Measurements from ENCODE around the gene GSG1L.

Gene GSG1L

DNA sequence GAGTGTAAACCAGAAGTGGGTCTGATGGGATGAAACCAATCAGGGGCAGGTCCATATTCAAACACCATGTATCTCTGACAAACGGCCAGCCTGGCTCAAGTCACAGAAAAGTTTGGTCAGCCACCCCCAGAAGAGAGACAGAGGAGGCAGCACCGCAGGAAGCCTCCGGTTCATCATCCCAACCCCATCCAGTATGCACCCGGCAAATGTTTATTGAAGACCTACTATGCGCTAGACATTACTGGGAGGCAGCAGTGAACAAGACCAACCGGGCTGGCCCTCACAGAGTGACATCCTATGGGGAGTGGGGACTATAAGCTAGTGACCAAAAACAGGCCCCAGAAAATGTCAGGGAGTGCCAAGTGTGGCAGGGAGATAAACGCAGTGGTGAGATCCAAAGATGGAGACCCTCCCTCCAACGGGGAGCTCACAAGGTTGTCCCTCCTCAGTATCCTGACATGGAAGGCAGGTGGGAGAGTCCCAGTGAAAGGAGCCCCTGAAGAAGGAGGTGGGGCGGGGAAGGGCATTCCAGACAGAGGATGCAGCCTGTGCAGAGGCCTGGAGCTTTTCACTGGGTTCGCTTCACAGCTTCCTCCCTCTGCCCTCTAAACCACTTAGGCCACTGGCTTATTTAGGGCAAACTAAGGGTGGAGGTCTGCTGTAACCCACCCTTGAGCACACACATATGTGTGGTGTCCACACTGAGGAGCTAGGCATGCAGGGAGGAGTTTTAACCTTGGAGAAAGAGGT lies 2.0 kb downstream of the GSG1L start:
- H3K27ac ChIP-seq (ENCODE audit: low read depth, low read length), result no peak overlapping the region
- TF ChIP-seq, protein P1, sequence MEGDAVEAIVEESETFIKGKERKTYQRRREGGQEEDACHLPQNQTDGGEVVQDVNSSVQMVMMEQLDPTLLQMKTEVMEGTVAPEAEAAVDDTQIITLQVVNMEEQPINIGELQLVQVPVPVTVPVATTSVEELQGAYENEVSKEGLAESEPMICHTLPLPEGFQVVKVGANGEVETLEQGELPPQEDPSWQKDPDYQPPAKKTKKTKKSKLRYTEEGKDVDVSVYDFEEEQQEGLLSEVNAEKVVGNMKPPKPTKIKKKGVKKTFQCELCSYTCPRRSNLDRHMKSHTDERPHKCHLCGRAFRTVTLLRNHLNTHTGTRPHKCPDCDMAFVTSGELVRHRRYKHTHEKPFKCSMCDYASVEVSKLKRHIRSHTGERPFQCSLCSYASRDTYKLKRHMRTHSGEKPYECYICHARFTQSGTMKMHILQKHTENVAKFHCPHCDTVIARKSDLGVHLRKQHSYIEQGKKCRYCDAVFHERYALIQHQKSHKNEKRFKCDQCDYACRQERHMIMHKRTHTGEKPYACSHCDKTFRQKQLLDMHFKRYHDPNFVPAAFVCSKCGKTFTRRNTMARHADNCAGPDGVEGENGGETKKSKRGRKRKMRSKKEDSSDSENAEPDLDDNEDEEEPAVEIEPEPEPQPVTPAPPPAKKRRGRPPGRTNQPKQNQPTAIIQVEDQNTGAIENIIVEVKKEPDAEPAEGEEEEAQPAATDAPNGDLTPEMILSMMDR (IDR thresholded peaks at IDR 0.05; ENCODE audit: insufficient read depth, low read length, poor library complexity, severe bottlenecking), result no peak
- TF ChIP-seq EZH2phosphoT487 (conservative IDR thresholded peaks at IDR 0.05; ENCODE audit: low read length), result no peak
- no peaks in the 10 kb centered on the region for H3K36me3 ChIP-seq (ENCODE audit: low read length)
- H3K4me2 ChIP-seq (ENCODE audit: low read depth, low read length, poor library complexity, severe bottlenecking), result no peak overlapping the region
- no peaks in the 10 kb centered on the region for H3K9me2 ChIP-seq (replicated peaks; ENCODE audit: insufficient read depth, low read length)
- H3F3A ChIP-seq (ENCODE audit: insufficient read depth), result no peaks in the 10 kb centered on the region
- H3K27me3 ChIP-seq (ENCODE audit: low read length), result no peaks in the 10 kb centered on the region
- H3K4me3 ChIP-seq (ENCODE audit: insufficient read depth, low read length, poor library complexity, severe bottlenecking), result no peak overlapping the region
- H3K9me3 ChIP-seq (ENCODE audit: insufficient read depth, low read length), result no peaks in the 10 kb centered on the region
- H3K79me2 ChIP-seq (ENCODE audit: insufficient read depth, low read length), result no peaks in the 10 kb centered on the region
- no peaks in the 10 kb centered on the region for H4K20me1 ChIP-seq (ENCODE audit: low read depth, low read length)
- H2AFZ ChIP-seq (ENCODE audit: low read depth, low read length, severe bottlenecking), result no peak overlapping the region
- no peak overlapping the region for H3K9ac ChIP-seq (ENCODE audit: low read length)

DNA sequence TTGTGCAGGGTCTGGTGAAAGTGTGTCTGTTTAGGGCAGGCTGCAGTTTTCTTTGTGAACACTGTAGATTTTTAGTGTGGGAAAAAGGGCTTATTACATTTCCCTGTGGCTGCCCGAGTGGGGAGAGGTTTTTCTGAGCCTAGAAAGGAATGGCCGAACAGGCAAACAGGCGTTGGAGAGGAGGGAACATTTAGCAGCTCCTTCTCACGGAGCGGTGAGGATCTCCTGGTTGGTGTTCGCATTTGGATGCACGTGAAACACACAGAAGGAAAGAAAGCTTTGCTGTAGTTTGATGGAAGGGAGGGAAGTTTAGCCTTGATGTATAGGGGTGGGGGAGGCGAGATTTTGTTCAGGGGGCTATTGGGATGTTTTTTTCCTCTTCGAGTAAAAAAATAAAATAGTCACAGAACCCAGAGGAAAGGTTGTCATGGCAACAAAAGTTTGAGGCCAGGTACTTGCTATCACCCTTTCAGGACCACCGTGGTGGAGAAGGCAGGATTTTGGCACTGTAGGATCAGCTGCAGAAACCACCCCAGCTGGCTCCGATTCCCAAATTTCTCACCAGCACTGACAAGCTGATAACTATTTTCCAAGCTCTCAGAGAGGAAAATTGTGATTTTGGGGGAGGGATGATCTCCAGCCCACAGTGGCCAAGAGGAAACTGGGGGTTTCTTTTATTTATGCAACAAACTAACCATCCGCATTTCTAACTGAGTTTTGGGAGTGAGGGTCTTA lies 3.5 kb downstream of the GSG1L start:
- Histone ChIP-seq H3K79me2 (ENCODE audit: insufficient read depth, low read length) (no peaks in the 10 kb centered on the region), H3K27me3 (ENCODE audit: low read length) (no peaks in the 10 kb centered on the region)
- TF ChIP-seq, protein P1 (IDR thresholded peaks at IDR 0.05; ENCODE audit: insufficient read depth, low read length, poor library complexity, severe bottlenecking), result no peak
- no peak for TF ChIP-seq EZH2phosphoT487 (conservative IDR thresholded peaks at IDR 0.05; ENCODE audit: low read length)

GRCh38 chr16:28058839-28059589 lies 4.5 kb downstream of the GSG1L start:
- Histone ChIP-seq H3K9ac (ENCODE audit: low read length) (no peak overlapping the region), H3K4me2 (ENCODE audit: low read depth, low read length, poor library complexity, severe bottlenecking) (no peak overlapping the region), H2AFZ (ENCODE audit: low read depth, low read length, severe bottlenecking) (no peak overlapping the region), H3K9me2 (replicated peaks; ENCODE audit: insufficient read depth, low read length) (no peaks in the 10 kb centered on the region), H3K27ac (ENCODE audit: low read depth, low read length) (no peak overlapping the region), H3K79me2 (ENCODE audit: insufficient read depth, low read length) (no peaks in the 10 kb centered on the region), H3F3A (ENCODE audit: insufficient read depth) (no peaks in the 10 kb centered on the region), H3K36me3 (ENCODE audit: low read length) (no peaks in the 10 kb centered on the region), H3K4me3 (ENCODE audit: insufficient read depth, low read length, poor library complexity, severe bottlenecking) (no peak overlapping the region), H3K27me3 (ENCODE audit: low read length) (no peaks in the 10 kb centered on the region), H4K20me1 (ENCODE audit: low read depth, low read length) (no peaks in the 10 kb centered on the region), H3K9me3 (ENCODE audit: insufficient read depth, low read length) (no peaks in the 10 kb centered on the region)
- TF ChIP-seq EZH2phosphoT487 (conservative IDR thresholded peaks at IDR 0.05; ENCODE audit: low read length), result no peak
- TF ChIP-seq, protein P1 (IDR thresholded peaks at IDR 0.05; ENCODE audit: insufficient read depth, low read length, poor library complexity, severe bottlenecking), result no peak

More for the DNA sequence above, 3.5 kb downstream of the GSG1L start:
- H3K27ac ChIP-seq (ENCODE audit: low read depth, low read length), result no peak overlapping the region
- H2AFZ ChIP-seq (ENCODE audit: low read depth, low read length, severe bottlenecking), result no peak overlapping the region
- H3K9me3 ChIP-seq (ENCODE audit: insufficient read depth, low read length), result no peaks in the 10 kb centered on the region
- H3K9me2 ChIP-seq (replicated peaks; ENCODE audit: insufficient read depth, low read length), result no peaks in the 10 kb centered on the region
- no peak overlapping the region for H3K4me2 ChIP-seq (ENCODE audit: low read depth, low read length, poor library complexity, severe bottlenecking)
- no peaks in the 10 kb centered on the region for H4K20me1 ChIP-seq (ENCODE audit: low read depth, low read length)
- H3F3A ChIP-seq (ENCODE audit: insufficient read depth), result no peaks in the 10 kb centered on the region
- no peak overlapping the region for H3K9ac ChIP-seq (ENCODE audit: low read length)
- H3K36me3 ChIP-seq (ENCODE audit: low read length), result no peaks in the 10 kb centered on the region
- no peak overlapping the region for H3K4me3 ChIP-seq (ENCODE audit: insufficient read depth, low read length, poor library complexity, severe bottlenecking)
